NB4 (cell line): ENCODE results near the gene RREB1.

Source experiments
- CTCF ChIP-seq: IDR thresholded peaks from one replicate; pipeline ENCODE4 v1.5.1; 2012; ENCODE audit warnings: low read depth, low read length
- POLR2A ChIP-seq: IDR thresholded peaks from 2 replicates; pipeline ENCODE4 v1.6.1; 2011; ENCODE audit warnings: mild to moderate bottlenecking; ENCODE audit not compliant: insufficient read length; ENCODE audit errors: extremely low read depth

DNA sequence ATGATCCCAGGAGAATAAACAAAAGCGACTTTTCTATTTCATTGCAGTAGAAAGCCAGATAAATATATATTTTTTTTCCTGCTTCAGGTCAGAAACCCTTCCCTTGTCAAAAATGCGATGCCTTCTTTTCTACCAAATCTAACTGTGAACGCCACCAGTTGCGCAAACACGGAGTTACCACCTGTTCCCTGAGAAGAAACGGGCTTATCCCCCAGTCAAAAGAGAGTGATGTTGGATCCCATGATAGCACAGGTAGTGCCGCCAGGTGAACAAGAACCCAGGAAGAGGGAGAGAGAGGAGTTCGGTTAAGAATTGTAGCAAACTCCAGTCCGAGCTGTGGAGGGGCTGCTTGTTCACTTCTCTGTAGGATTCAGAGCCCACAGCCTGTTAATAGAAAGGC, 132.6 kb downstream of the RREB1 start:
- TF ChIP-seq CTCF (no peak), POLR2A (no peak)
